H9 (cell line): ENCODE measurements around the gene ALLC. TPM values are rescaled to one million over a fixed set of nuclear protein-coding genes. Genes with fewer than 3 reads are reported as not detected.

Source experiments
- DNase-seq: peaks from one replicate; pipeline ENCODE4 v3.0.0-alpha.2; 2017
- H2AFZ ChIP-seq: one replicate; pipeline ENCODE4 v1.6.1; 2013; ENCODE audit warnings: mild to moderate bottlenecking, low read length, control low read depth, moderate library complexity
- H2AK5ac ChIP-seq: 2 replicates; pipeline ENCODE4 v1.6.1; 2013; ENCODE audit warnings: low read length, control low read depth, mixed read lengths; ENCODE audit not compliant: insufficient read length
- H2BK120ac ChIP-seq: one replicate; pipeline ENCODE4 v1.6.1; 2013; ENCODE audit warnings: low read depth, mild to moderate bottlenecking, low read length, control low read depth, inconsistent platforms; ENCODE audit not compliant: poor library complexity, severe bottlenecking
- H2BK12ac ChIP-seq: 2 replicates; pipeline ENCODE4 v1.6.1; 2013; ENCODE audit warnings: low read length, control low read depth, mixed read lengths, low read depth; ENCODE audit not compliant: insufficient read length
- H2BK15ac ChIP-seq: 2 replicates; pipeline ENCODE4 v1.6.1; 2013; ENCODE audit warnings: low read depth, low read length, control low read depth
- H2BK20ac ChIP-seq: one replicate; pipeline ENCODE4 v1.6.1; 2013; ENCODE audit warnings: low read depth, mild to moderate bottlenecking, low read length, control low read depth, inconsistent platforms; ENCODE audit not compliant: poor library complexity, severe bottlenecking
- H2BK5ac ChIP-seq: 2 replicates; pipeline ENCODE4 v1.6.1; 2013; ENCODE audit warnings: low read length, control low read depth, mixed read lengths; ENCODE audit not compliant: insufficient read length
- H3K14ac ChIP-seq: 2 replicates; pipeline ENCODE4 v1.6.1; 2013; ENCODE audit warnings: low read length, control low read depth; ENCODE audit not compliant: insufficient read depth
- H3K18ac ChIP-seq: 2 replicates; pipeline ENCODE4 v1.6.1; 2013; ENCODE audit warnings: low read depth, mild to moderate bottlenecking, mixed read lengths, low read length, control low read depth; ENCODE audit not compliant: insufficient read length
- H3K23ac ChIP-seq: 2 replicates; pipeline ENCODE4 v1.6.1; 2013; ENCODE audit warnings: low read length, control low read depth, mixed read lengths, low read depth; ENCODE audit not compliant: insufficient read length
- H3K23me2 ChIP-seq: 2 replicates; pipeline ENCODE4 v1.6.1; 2013; ENCODE audit warnings: low read depth, mild to moderate bottlenecking, mixed read lengths, low read length, control low read depth; ENCODE audit not compliant: insufficient read length, poor library complexity, severe bottlenecking
- H3K27ac ChIP-seq: 2 replicates; pipeline ENCODE4 v1.5.1; 2013; ENCODE audit warnings: low read length, control low read depth, mixed read lengths, low read depth; ENCODE audit not compliant: insufficient read length
- H3K27me3 ChIP-seq: 2 replicates; pipeline ENCODE4 v1.6.1; 2013; ENCODE audit warnings: low read length, control low read depth, inconsistent platforms; ENCODE audit not compliant: insufficient read depth
- H3K4ac ChIP-seq: 2 replicates; pipeline ENCODE4 v1.6.1; 2013; ENCODE audit warnings: low read depth, mild to moderate bottlenecking, control low read depth, inconsistent platforms, low read length, moderate library complexity
- H3K4me1 ChIP-seq: 2 replicates; pipeline ENCODE4 v1.6.1; 2013; ENCODE audit warnings: low read length, control low read depth, inconsistent platforms; ENCODE audit not compliant: insufficient read depth
- H3K4me2 ChIP-seq: 2 replicates; pipeline ENCODE4 v1.6.1; 2013; ENCODE audit warnings: low read length, control low read depth, mixed read lengths; ENCODE audit not compliant: insufficient read length, insufficient read depth
- H3K56ac ChIP-seq: 2 replicates; pipeline ENCODE4 v1.6.1; 2013; ENCODE audit warnings: low read depth, mild to moderate bottlenecking, mixed read lengths, low read length, control low read depth; ENCODE audit not compliant: insufficient read length
- H3K79me1 ChIP-seq: 2 replicates; pipeline ENCODE4 v1.6.1; 2013; ENCODE audit warnings: low read depth, mild to moderate bottlenecking, moderate library complexity, low read length, control low read depth, inconsistent platforms; ENCODE audit not compliant: insufficient read depth, poor library complexity, severe bottlenecking
- H3K79me2 ChIP-seq: 2 replicates; pipeline ENCODE4 v1.6.1; 2013; ENCODE audit warnings: low read length, control low read depth, inconsistent platforms; ENCODE audit not compliant: insufficient read depth
- H3K9ac ChIP-seq: 2 replicates; pipeline ENCODE4 v1.6.1; 2013; ENCODE audit warnings: low read length, control low read depth, mixed read lengths; ENCODE audit not compliant: insufficient read length; ENCODE audit errors: extremely low read depth
- H3K9me3 ChIP-seq: one replicate; pipeline ENCODE4 v1.6.1; 2013; ENCODE audit warnings: low read depth, low read length, inconsistent platforms; ENCODE audit not compliant: control insufficient read depth
- H3T11ph ChIP-seq: one replicate; pipeline ENCODE4 v1.6.1; 2013; ENCODE audit warnings: mild to moderate bottlenecking, low read length, control low read depth, inconsistent platforms
- H4K20me1 ChIP-seq: one replicate; pipeline ENCODE4 v1.6.1; 2013; ENCODE audit not compliant: control insufficient read depth, insufficient read length, insufficient read depth
- H4K5ac ChIP-seq: 2 replicates; pipeline ENCODE4 v1.6.1; 2013; ENCODE audit warnings: low read depth, mild to moderate bottlenecking, mixed read lengths, low read length, control low read depth; ENCODE audit not compliant: insufficient read length
- H4K8ac ChIP-seq: replicated peaks from 2 replicates; pipeline ENCODE4 v1.6.1; 2013; ENCODE audit warnings: low read length, control low read depth, mixed read lengths, low read depth; ENCODE audit not compliant: insufficient read length
- H4K91ac ChIP-seq: 2 replicates; pipeline ENCODE4 v1.6.1; 2013; ENCODE audit warnings: low read depth, mild to moderate bottlenecking, moderate library complexity, mixed read lengths, low read length, control low read depth; ENCODE audit not compliant: insufficient read length
- H3K27ac Mint-ChIP-seq, 3 experiments: 2 replicates in 2 of 3; 3 replicates in 1 of 3; pipeline ENCODE4 v1.8.0; 2020 to 2021; ENCODE audit warnings: mixed read lengths in 3 of 3, mild to moderate bottlenecking in 1 of 3, moderate library complexity in 1 of 3
- H3K27me3 Mint-ChIP-seq: 2 replicates; pipeline ENCODE4 v1.8.0; 2021; ENCODE audit warnings: low read depth, mild to moderate bottlenecking, moderate library complexity, mixed read lengths
- H3K36me3 Mint-ChIP-seq, 3 experiments: 2 replicates in 2 of 3; 3 replicates in 1 of 3; pipeline ENCODE4 v1.8.0; 2020 to 2021; ENCODE audit warnings: low read depth in 3 of 3, mixed read lengths in 3 of 3; ENCODE audit not compliant: insufficient read depth in 1 of 3
- H3K4me1 Mint-ChIP-seq, 2 experiments: 2 replicates each; pipeline ENCODE4 v1.8.0; 2020; ENCODE audit warnings: mixed read lengths in 2 of 2
- H3K4me3 Mint-ChIP-seq, 2 experiments: 2 replicates in 1 of 2; 3 replicates in 1 of 2; pipeline ENCODE4 v1.8.0; 2020 to 2021; ENCODE audit warnings: mild to moderate bottlenecking in 2 of 2, mixed read lengths in 2 of 2, moderate library complexity in 1 of 2
- H3K9me3 Mint-ChIP-seq, 2 experiments: 2 replicates in 1 of 2; 3 replicates in 1 of 2; pipeline ENCODE4 v1.8.0; 2020; ENCODE audit warnings: mild to moderate bottlenecking in 2 of 2, mixed read lengths in 2 of 2, moderate library complexity in 1 of 2
- WGBS: extraction: QIAGEN DNeasy Blood & Tissue Kit; methylation state at CpG from one replicate; pipeline ENCODE4 v1.1.7; 2013; ENCODE audit warnings: missing lambda C conversion rate, low lambda C conversion rate, mixed read lengths; ENCODE audit not compliant: insufficient read length; ENCODE audit errors: extremely low coverage; 5-methylcytosine and 5-hydroxymethylcytosine counted together
- total RNA-seq: library from RNA; stranded (reverse); gene quantifications from 2 replicates; pipeline ENCODE4 v1.2.1, GENCODE V29; 2021
- TF ChIP-seq, protein P1 (sequence below): fragments of 200-600 bp; sonication (generic); conservative IDR thresholded peaks from 3 replicates; pipeline ENCODE4 v1.8.0; 2021; ENCODE audit warnings: antibody characterized with exemption, mild to moderate bottlenecking

ALLC gene
- total RNA-seq, 1 experiment from 2014 or later: not detected

DNA sequence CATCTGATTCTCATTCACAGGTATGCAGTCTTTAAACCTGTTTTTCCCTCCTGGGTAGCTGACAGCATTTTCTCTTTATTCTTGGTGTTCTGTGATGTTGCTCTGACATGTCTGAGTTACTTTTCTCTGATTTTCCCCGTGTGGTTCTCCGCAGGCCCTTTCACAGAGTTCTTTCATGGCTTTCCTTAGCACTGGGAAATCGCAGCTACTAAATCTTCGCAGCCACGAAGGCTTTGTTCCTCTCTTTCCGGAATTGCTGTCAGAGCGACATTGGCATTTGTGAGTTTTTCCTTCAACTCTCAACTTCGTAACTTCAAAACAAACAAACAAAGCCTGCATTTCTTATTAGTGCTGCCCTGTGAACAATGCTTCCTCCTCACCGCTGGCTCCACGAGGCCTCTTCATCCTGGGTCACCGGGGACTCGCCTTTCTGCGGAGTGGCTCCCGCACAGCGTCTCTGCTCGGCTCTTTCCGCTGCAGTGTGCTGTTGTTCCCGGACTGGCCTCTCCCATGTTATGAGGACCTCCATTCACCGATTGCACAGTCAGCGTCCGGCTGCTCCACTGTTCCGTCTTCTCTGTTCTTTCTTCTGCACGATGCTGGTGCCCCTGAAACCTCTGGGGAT lies 47.0 kb upstream of the ALLC start:
- Histone ChIP-seq H2BK12ac (no peak overlapping the region), H3T11ph (no peak overlapping the region), H3K79me1 (no peaks in the 10 kb centered on the region), H3K23ac (no peak overlapping the region), H3K18ac (no peak overlapping the region), H4K91ac (no peak overlapping the region), H3K23me2 (no peaks in the 10 kb centered on the region), H2BK20ac (no peak overlapping the region), H2BK5ac (no peak overlapping the region), H3K9me3 (no peaks in the 10 kb centered on the region), H4K20me1 (no peaks in the 10 kb centered on the region), H2AFZ (no peak overlapping the region), H3K9ac (no peak overlapping the region), H3K14ac (no peak overlapping the region; the same call in 1 of the 2 replicates), H2AK5ac (no peak overlapping the region), H3K27me3 (no peaks in the 10 kb centered on the region), H4K8ac (no peak overlapping the region), H3K4me1 (no peaks in the 10 kb centered on the region), H3K79me2 (no peaks in the 10 kb centered on the region), H4K5ac (no peak overlapping the region), H2BK15ac (no peak overlapping the region), H3K4me2 (no peak overlapping the region), H2BK120ac (no peak overlapping the region), H3K56ac (no peak overlapping the region), H3K4ac (no peak overlapping the region), H3K27ac (no peak overlapping the region)
- no CpG with 5 or more reads among the region's 23 CpGs for WGBS
- Mint-ChIP-seq H3K36me3 (peaks cover 0 to 9% (median 5%) of the 10 kb centered on the region in 3 experiments; a peak in 6 of 7 replicates), H3K27ac (peak overlapping the region in 1 of 3 experiments; percentile 54; a peak in 1 of 7 replicates), H3K27me3 (peaks cover 5% of the 10 kb centered on the region), H3K4me3 (no peak overlapping the region), H3K9me3 (peaks cover 8 to 10% of the 10 kb centered on the region in 2 experiments), H3K4me1 (peaks cover 9 to 17% of the 10 kb centered on the region in 2 experiments; a peak in 3 of 4 replicates)
- TF ChIP-seq, protein P1, sequence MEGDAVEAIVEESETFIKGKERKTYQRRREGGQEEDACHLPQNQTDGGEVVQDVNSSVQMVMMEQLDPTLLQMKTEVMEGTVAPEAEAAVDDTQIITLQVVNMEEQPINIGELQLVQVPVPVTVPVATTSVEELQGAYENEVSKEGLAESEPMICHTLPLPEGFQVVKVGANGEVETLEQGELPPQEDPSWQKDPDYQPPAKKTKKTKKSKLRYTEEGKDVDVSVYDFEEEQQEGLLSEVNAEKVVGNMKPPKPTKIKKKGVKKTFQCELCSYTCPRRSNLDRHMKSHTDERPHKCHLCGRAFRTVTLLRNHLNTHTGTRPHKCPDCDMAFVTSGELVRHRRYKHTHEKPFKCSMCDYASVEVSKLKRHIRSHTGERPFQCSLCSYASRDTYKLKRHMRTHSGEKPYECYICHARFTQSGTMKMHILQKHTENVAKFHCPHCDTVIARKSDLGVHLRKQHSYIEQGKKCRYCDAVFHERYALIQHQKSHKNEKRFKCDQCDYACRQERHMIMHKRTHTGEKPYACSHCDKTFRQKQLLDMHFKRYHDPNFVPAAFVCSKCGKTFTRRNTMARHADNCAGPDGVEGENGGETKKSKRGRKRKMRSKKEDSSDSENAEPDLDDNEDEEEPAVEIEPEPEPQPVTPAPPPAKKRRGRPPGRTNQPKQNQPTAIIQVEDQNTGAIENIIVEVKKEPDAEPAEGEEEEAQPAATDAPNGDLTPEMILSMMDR: no peak
- no peak for DNase-seq
